Nephron progenitor cell (in vitro differentiated cells): Measurements from ENCODE around the gene SH3BP5L.

Experiments
- DNase-seq: peaks from one replicate; pipeline ENCODE4 v3.0.0; 2021
- H3K27ac Mint-ChIP-seq: 2 replicates; pipeline ENCODE4 v1.8.0; 2021; ENCODE audit warnings: mild to moderate bottlenecking, moderate library complexity, mixed read lengths
- H3K27me3 Mint-ChIP-seq: 2 replicates; pipeline ENCODE4 v1.8.0; 2021; ENCODE audit warnings: mild to moderate bottlenecking, low read depth, mixed read lengths; ENCODE audit not compliant: poor library complexity
- H3K36me3 Mint-ChIP-seq: 2 replicates; pipeline ENCODE4 v1.8.0; 2021; ENCODE audit warnings: low read depth, mixed read lengths
- H3K4me1 Mint-ChIP-seq: 2 replicates; pipeline ENCODE4 v1.8.0; 2021; ENCODE audit warnings: mixed read lengths
- H3K4me3 Mint-ChIP-seq: 2 replicates; pipeline ENCODE4 v1.8.0; 2021; ENCODE audit warnings: mild to moderate bottlenecking, moderate library complexity, mixed read lengths
- H3K9me3 Mint-ChIP-seq: 2 replicates; pipeline ENCODE4 v1.8.0; 2021; ENCODE audit warnings: mild to moderate bottlenecking, moderate library complexity, mixed read lengths
- TF ChIP-seq, protein P1 (sequence below): fragments of 200-600 bp; sonication (generic); IDR thresholded peaks from 2 replicates; pipeline ENCODE4 v1.5.0; 2021; ENCODE audit warnings: antibody characterized with exemption

Gene SH3BP5L

DNA sequence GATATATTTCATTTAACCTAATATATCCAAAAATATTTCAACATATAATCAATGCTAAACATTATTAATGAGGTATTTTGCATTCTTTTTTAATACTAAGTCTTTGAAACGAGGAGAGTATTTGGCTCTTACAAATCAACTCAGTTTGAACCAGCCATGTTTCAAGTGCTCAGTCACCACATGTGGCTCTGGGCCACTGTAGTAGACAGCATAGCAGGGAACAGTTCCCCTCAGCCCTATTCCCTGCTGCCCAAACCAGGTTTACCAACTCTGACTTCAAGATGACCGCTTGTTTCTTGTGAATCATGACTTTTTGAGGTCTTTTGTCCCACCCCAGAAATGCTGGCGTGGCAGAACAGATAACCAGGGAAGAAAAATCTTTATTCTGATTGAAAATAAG lies 18.0 kb upstream of the SH3BP5L start:
- H3K9me3 Mint-ChIP-seq = no peaks in the 10 kb centered on the region

DNA sequence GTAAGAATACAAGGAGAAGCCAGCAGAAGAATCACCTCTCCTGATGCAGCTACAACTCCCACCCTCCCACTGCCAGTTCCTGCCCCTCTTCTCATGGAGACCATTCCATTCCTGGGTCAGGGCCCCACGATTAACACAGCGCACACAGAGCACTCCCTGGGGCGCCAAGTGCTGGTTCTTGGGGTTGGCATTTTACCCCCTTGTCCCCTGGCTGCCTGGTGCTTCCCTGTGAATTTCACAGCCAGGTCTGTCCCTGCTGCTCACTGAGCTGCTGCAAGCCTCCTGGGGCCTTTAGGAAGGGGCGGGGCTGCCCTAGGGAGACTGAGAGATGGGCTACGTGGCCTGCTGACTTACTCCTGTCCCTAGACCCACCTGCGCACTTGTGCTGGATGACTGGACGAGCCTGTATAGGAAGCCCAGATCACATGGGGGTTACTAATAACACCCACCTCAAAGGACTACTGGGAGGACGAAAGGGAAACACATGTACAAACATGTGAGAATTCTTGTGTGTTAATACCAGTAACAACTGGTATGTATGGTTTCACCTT lies 17.1 kb upstream of the SH3BP5L start:
- no peaks in the 10 kb centered on the region for H3K9me3 Mint-ChIP-seq
- H3K27ac Mint-ChIP-seq = no peak overlapping the region
- H3K4me1 Mint-ChIP-seq = peaks cover 27% of the 10 kb centered on the region
- no peaks in the 10 kb centered on the region for H3K27me3 Mint-ChIP-seq
- no peak overlapping the region for H3K4me3 Mint-ChIP-seq
- no peak for DNase-seq
- TF ChIP-seq, protein P1, sequence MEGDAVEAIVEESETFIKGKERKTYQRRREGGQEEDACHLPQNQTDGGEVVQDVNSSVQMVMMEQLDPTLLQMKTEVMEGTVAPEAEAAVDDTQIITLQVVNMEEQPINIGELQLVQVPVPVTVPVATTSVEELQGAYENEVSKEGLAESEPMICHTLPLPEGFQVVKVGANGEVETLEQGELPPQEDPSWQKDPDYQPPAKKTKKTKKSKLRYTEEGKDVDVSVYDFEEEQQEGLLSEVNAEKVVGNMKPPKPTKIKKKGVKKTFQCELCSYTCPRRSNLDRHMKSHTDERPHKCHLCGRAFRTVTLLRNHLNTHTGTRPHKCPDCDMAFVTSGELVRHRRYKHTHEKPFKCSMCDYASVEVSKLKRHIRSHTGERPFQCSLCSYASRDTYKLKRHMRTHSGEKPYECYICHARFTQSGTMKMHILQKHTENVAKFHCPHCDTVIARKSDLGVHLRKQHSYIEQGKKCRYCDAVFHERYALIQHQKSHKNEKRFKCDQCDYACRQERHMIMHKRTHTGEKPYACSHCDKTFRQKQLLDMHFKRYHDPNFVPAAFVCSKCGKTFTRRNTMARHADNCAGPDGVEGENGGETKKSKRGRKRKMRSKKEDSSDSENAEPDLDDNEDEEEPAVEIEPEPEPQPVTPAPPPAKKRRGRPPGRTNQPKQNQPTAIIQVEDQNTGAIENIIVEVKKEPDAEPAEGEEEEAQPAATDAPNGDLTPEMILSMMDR = no peak
- no peaks in the 10 kb centered on the region for H3K36me3 Mint-ChIP-seq

More for the DNA sequence above, 18.0 kb upstream of the SH3BP5L start:
- H3K4me3 Mint-ChIP-seq = no peak overlapping the region
- H3K4me1 Mint-ChIP-seq = peaks cover 27% of the 10 kb centered on the region
- TF ChIP-seq, protein P1 = no peak
- H3K27ac Mint-ChIP-seq = no peak overlapping the region
- no peak for DNase-seq
- peaks cover 3% of the 10 kb centered on the region for H3K36me3 Mint-ChIP-seq
- no peaks in the 10 kb centered on the region for H3K27me3 Mint-ChIP-seq

DNA sequence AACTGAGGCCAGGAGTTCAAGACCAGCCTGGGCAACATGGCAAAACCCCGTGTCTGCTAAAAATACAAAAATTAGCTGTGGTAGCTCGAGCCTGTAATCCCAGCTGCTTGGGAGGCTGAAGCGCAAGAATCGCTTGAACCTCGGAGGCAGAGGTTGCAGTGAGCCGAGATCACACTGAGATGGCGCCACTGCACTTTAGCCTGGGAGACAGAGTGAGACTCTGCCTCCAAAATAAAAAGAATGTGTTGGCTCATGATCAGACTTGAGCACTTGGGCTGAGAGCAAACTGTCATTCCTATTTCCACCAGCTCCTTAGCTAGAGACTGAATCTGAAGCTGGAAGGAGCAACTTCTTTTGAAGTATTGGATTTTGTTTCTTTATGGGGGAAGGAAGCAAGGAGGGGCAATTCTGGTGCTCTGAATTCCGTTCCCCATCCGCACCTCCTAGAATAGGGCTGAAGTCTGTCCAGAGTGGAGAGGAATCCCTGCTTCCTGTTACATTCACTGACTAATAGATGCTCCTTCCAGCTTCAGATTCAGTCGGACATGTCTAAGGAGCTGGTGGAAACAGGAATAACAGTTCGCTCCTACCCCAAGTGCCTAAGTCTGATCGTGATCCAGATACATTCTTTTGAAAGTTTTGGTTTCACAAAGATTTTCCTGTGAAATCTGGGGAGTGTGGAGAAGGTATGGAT lies 16.1 kb upstream of the SH3BP5L start:
- no peaks in the 10 kb centered on the region for H3K9me3 Mint-ChIP-seq
- peak; percentile 47 for DNase-seq
- peaks cover 27% of the 10 kb centered on the region for H3K4me1 Mint-ChIP-seq
- H3K27ac Mint-ChIP-seq = peak overlapping the region; percentile 75
- TF ChIP-seq, protein P1 = peak; percentile 62
- H3K36me3 Mint-ChIP-seq = no peaks in the 10 kb centered on the region
- H3K27me3 Mint-ChIP-seq = no peaks in the 10 kb centered on the region
- H3K4me3 Mint-ChIP-seq = no peak overlapping the region

DNA sequence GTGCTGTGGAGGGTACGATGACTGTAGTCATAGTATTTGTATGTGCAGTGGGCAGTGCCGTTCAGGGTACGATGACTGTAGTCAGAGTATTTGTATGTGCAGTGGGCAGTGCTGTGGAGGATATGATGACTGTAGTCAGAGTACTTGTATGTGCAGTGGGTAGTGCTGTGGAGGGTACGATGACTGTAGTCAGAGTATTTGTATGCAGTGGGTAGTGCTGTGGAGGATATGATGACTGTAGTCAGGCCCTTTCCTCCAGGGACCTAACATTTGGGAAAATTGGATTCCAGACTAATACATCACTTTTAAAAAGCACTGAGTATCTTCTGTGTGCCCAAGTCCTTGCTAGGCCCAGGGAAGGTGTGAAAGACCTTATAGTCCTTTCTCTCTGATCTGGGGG lies 15.2 kb upstream of the SH3BP5L start:
- Mint-ChIP-seq H3K9me3 (no peaks in the 10 kb centered on the region), H3K27ac (no peak overlapping the region), H3K27me3 (no peaks in the 10 kb centered on the region), H3K4me3 (no peak overlapping the region), H3K4me1 (peaks cover 27% of the 10 kb centered on the region), H3K36me3 (no peaks in the 10 kb centered on the region)
- no peak for DNase-seq
- TF ChIP-seq, protein P1 = no peak

DNA sequence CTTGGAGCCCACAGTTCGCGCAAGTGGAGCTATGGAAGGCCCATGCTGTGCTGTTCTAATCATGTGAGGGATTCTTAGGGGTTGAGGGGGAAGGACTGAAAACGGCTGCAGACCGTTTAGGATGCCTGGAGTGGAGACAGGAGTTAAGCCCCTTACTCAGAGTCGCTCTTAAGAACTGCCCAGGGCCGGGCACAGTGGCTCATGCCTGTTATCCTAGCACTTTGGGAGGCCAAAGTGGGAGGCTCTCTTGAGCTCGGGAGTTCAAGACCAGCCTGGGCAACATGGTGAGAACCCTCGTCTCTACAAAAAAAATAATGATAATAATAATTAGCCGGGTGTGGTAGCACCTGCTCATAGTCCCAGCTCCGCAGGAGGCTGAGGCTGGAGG lies 13.4 kb upstream of the SH3BP5L start:
- no peaks in the 10 kb centered on the region for H3K9me3 Mint-ChIP-seq
- no peaks in the 10 kb centered on the region for H3K27me3 Mint-ChIP-seq
- TF ChIP-seq, protein P1 = no peak
- DNase-seq = no peak
- peaks cover 27% of the 10 kb centered on the region for H3K4me1 Mint-ChIP-seq
- H3K36me3 Mint-ChIP-seq = no peaks in the 10 kb centered on the region
- peak overlapping the region; percentile 98 for H3K27ac Mint-ChIP-seq
- no peak overlapping the region for H3K4me3 Mint-ChIP-seq
